OCI-LY1 (cell line): ENCODE data around the gene ICA1.

Source experiments
- H2AFZ ChIP-seq: fragments of 200-600 bp; sonication (generic), shearing (Covaris generic); 2 replicates; pipeline ENCODE4 v1.6.0; 2014; ENCODE audit warnings: antibody characterized with exemption, mild to moderate bottlenecking, low read length
- H3F3A ChIP-seq: fragments of 200-600 bp; sonication (generic), shearing (Covaris generic); 2 replicates; pipeline ENCODE4 v1.6.0; 2014; ENCODE audit warnings: mild to moderate bottlenecking, antibody characterized with exemption, low read length, moderate library complexity; ENCODE audit not compliant: insufficient read depth
- H3K27ac ChIP-seq: fragments of 200-600 bp; sonication (generic); 2 replicates; pipeline ENCODE4 v1.5.1; 2014; ENCODE audit warnings: low read length, mixed run types, mild to moderate bottlenecking, low read depth; ENCODE audit not compliant: poor library complexity, severe bottlenecking
- H3K27me3 ChIP-seq: fragments of 200-600 bp; sonication (generic); 2 replicates; pipeline ENCODE4 v1.6.0; 2014; ENCODE audit warnings: antibody characterized with exemption, mild to moderate bottlenecking, low read length, moderate library complexity; ENCODE audit not compliant: insufficient read depth
- H3K36me3 ChIP-seq: fragments of 200-600 bp; sonication (generic); 2 replicates; pipeline ENCODE4 v1.6.1; 2014; ENCODE audit warnings: mild to moderate bottlenecking, antibody characterized with exemption, low read length, moderate library complexity, mixed read lengths; ENCODE audit not compliant: insufficient read depth
- H3K4me1 ChIP-seq: fragments of 200-600 bp; sonication (generic); 2 replicates; pipeline ENCODE4 v1.5.1; 2014; ENCODE audit warnings: mild to moderate bottlenecking, low read length, moderate library complexity; ENCODE audit not compliant: insufficient read depth, severe bottlenecking
- H3K4me2 ChIP-seq: fragments of 200-600 bp; sonication (generic), shearing (Covaris generic); 2 replicates; pipeline ENCODE4 v1.6.1; 2014; ENCODE audit warnings: low read length
- H3K4me3 ChIP-seq: fragments of 200-600 bp; sonication (generic); 2 replicates; pipeline ENCODE4 v1.5.1; 2014; ENCODE audit warnings: low read length, low read depth, mild to moderate bottlenecking, mixed read lengths; ENCODE audit not compliant: poor library complexity, severe bottlenecking
- H3K79me2 ChIP-seq: fragments of 200-600 bp; shearing (Covaris generic); 2 replicates; pipeline ENCODE4 v1.6.1; 2016; ENCODE audit warnings: mixed run types, low read length, mixed read lengths; ENCODE audit not compliant: insufficient read depth
- H3K9ac ChIP-seq: fragments of 200-600 bp; sonication (generic), shearing (Covaris generic); 2 replicates; pipeline ENCODE4 v1.6.1; 2014; ENCODE audit warnings: mild to moderate bottlenecking, low read length, mixed read lengths
- H3K9me2 ChIP-seq: fragments of 200-600 bp; sonication (generic), shearing (Covaris generic); 2 replicates; pipeline ENCODE4 v1.6.1; 2014; ENCODE audit warnings: low read depth, mild to moderate bottlenecking, low read length, mixed read lengths
- H3K9me3 ChIP-seq: fragments of 200-600 bp; shearing (Covaris generic); 2 replicates; pipeline ENCODE4 v1.6.1; 2014; ENCODE audit warnings: low read length, mixed read lengths
- H4K20me1 ChIP-seq: fragments of 200-600 bp; sonication (generic), shearing (Covaris generic); 2 replicates; pipeline ENCODE4 v1.6.0; 2016; ENCODE audit warnings: mild to moderate bottlenecking, low read length; ENCODE audit not compliant: insufficient read depth
- EZH2 ChIP-seq: fragments of 200-600 bp; sonication (generic), shearing (Covaris generic); IDR thresholded peaks from 2 replicates; pipeline ENCODE4 v1.8.0; 2017; ENCODE audit warnings: borderline replicate concordance, mixed run types, mild to moderate bottlenecking, antibody characterized with exemption, low read length, moderate library complexity, mixed read lengths
- TF ChIP-seq, protein P1 (sequence below): fragments of 200-600 bp; sonication (generic), shearing (Covaris generic); IDR thresholded peaks from 2 replicates; pipeline ENCODE4 v1.5.1; 2017; ENCODE audit warnings: mild to moderate bottlenecking, antibody characterized with exemption, low read length, moderate library complexity, mixed read lengths

The ICA1 gene

DNA sequence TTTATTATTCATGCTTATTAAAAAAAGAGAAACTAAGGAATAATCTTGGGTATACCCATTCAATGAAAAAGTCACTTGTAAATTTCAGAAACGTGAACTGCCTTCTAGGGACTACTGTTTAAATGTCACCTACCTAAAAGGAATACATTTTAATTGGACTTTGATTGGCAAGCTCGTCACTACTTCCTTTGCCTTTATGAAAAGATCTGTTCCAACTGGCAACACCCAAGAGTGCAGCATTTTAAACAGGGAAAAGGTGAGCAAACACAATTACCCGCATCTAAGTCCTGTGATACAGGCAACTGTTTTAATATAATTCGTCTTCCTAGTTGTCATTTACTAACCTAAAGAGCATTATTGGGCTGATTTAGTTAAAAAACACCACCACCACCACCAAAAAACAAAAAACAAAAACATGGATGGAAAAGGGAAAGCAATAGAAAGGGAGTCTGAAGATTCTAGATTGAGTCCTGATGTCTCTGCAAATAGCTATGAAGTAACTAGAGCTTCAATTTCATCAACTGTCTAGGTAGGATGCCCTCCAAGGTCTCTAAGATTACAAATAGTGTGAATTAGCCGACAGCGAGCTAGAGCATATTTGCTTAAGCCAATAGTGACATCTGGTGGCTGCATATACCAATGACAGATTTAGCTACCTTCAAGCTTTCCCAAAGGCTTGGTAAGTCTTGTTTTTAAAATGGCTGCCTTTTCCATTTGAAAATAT is 33.8 kb upstream of the ICA1 start:
- no peaks in the 10 kb centered on the region for H3F3A ChIP-seq
- H3K4me1 ChIP-seq = no peaks in the 10 kb centered on the region
- no peaks in the 10 kb centered on the region for H3K9me2 ChIP-seq
- H3K9me3 ChIP-seq = no peaks in the 10 kb centered on the region
- H3K27ac ChIP-seq = no peak overlapping the region
- H3K79me2 ChIP-seq = no peaks in the 10 kb centered on the region
- no peak for TF ChIP-seq EZH2
- TF ChIP-seq, protein P1, sequence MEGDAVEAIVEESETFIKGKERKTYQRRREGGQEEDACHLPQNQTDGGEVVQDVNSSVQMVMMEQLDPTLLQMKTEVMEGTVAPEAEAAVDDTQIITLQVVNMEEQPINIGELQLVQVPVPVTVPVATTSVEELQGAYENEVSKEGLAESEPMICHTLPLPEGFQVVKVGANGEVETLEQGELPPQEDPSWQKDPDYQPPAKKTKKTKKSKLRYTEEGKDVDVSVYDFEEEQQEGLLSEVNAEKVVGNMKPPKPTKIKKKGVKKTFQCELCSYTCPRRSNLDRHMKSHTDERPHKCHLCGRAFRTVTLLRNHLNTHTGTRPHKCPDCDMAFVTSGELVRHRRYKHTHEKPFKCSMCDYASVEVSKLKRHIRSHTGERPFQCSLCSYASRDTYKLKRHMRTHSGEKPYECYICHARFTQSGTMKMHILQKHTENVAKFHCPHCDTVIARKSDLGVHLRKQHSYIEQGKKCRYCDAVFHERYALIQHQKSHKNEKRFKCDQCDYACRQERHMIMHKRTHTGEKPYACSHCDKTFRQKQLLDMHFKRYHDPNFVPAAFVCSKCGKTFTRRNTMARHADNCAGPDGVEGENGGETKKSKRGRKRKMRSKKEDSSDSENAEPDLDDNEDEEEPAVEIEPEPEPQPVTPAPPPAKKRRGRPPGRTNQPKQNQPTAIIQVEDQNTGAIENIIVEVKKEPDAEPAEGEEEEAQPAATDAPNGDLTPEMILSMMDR = peak; percentile 75
- H3K4me2 ChIP-seq = no peak overlapping the region
- H3K27me3 ChIP-seq = no peaks in the 10 kb centered on the region
- H3K4me3 ChIP-seq = no peak overlapping the region
- no peaks in the 10 kb centered on the region for H4K20me1 ChIP-seq
- no peaks in the 10 kb centered on the region for H3K36me3 ChIP-seq
- no peak overlapping the region for H3K9ac ChIP-seq
- H2AFZ ChIP-seq = no peak overlapping the region

DNA sequence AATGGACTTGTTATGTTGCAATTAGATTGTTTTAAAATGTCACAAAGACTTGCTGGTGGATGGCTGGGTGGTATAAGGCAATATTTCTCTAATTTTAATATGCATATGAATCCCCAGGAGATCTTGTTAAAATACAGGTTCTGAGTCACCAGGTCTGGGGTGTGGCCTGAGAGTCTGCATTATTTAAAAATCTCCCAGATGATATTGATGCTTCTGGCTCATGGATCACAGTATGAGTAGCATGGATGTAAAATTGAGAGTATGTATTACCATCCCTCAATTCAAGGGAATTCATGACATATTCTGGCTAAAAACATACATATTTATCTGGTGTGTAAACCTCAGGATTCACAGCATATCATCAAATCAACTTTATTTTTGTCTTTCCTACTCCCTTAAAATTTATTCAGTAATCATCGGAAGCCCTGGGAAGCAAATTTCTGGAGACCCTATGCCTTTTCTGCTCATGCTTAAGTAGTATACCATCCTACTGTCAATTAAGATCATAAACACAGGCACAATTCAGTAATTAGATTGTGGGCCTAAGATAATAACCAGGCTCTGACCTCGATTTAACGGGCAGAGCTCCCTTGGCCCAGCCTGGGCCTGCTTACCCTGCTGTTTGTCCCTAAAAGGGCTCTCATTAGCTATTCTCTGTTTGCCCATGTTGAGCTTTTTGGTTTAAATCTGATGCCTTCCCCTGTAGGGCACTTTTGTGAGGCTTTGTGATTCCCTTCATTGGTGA is 29.6 kb upstream of the ICA1 start:
- H3K9me2 ChIP-seq = no peaks in the 10 kb centered on the region
- TF ChIP-seq EZH2 = no peak
- TF ChIP-seq, protein P1 = no peak
- no peaks in the 10 kb centered on the region for H3K79me2 ChIP-seq
- no peak overlapping the region for H3K9ac ChIP-seq
- no peak overlapping the region for H3K27ac ChIP-seq
- H3F3A ChIP-seq = no peaks in the 10 kb centered on the region
- no peak overlapping the region for H2AFZ ChIP-seq
- H3K4me2 ChIP-seq = no peak overlapping the region
- H4K20me1 ChIP-seq = no peaks in the 10 kb centered on the region
- H3K4me1 ChIP-seq = no peaks in the 10 kb centered on the region
- H3K27me3 ChIP-seq = no peaks in the 10 kb centered on the region
- H3K9me3 ChIP-seq = no peaks in the 10 kb centered on the region
- no peaks in the 10 kb centered on the region for H3K36me3 ChIP-seq
- H3K4me3 ChIP-seq = no peak overlapping the region

DNA sequence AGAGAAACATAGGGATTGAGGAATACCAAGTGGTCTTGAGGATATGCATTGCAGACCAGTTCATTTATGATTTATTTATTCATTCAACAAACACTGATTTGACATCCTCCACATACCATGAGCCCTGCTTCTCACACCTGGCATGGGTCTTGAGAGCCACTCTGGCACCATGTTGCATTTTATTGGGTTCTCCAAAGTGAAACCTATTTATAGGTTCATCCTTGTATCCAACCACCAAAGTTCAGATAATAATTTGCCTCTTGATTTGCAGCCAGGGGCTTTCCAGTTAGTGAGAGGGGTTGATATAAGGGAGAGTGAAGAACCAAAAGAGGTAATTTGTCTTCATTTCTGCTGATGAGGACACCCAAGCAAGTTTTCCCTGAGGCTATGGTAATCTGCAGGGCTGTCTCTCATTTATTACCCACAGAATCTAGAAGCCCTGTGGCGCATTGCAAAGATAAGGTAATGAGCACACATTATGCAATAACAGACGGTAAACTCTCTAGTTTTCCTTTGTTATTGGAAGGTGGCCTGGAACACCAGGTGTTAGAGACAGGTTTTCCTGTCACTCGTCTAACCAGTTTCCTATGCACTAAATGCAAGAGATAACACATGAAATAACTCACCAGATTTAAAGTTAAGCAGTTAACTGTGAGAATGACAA is 28.8 kb upstream of the ICA1 start:
- H3F3A ChIP-seq = no peaks in the 10 kb centered on the region
- no peaks in the 10 kb centered on the region for H3K79me2 ChIP-seq
- H3K9me2 ChIP-seq = no peaks in the 10 kb centered on the region
- no peaks in the 10 kb centered on the region for H4K20me1 ChIP-seq
- no peaks in the 10 kb centered on the region for H3K4me1 ChIP-seq
- H3K36me3 ChIP-seq = no peaks in the 10 kb centered on the region
- H3K9me3 ChIP-seq = no peaks in the 10 kb centered on the region
- H2AFZ ChIP-seq = no peak overlapping the region
- H3K27me3 ChIP-seq = no peaks in the 10 kb centered on the region
- H3K4me2 ChIP-seq = no peak overlapping the region
- H3K9ac ChIP-seq = no peak overlapping the region
- no peak for TF ChIP-seq EZH2
- TF ChIP-seq, protein P1 = no peak
- no peak overlapping the region for H3K27ac ChIP-seq
- no peak overlapping the region for H3K4me3 ChIP-seq
